Parathyroid adenoma (tissue), 2 donors: Measurements from ENCODE around the gene GALNT18.

Experiments
- H2AFZ ChIP-seq: fragments of 300-600 bp; sonication (generic); one replicate; pipeline ENCODE4 v1.7.0; 2017; ENCODE audit warnings: antibody characterized with exemption, mild to moderate bottlenecking
- H3K27ac ChIP-seq: fragments of 300-600 bp; sonication (generic); one replicate; pipeline ENCODE4 v1.7.0; 2017
- H3K27me3 ChIP-seq: fragments of 300-600 bp; sonication (generic); one replicate; pipeline ENCODE4 v1.7.0; 2017; ENCODE audit warnings: low read length; ENCODE audit not compliant: control insufficient read depth, insufficient read depth
- H3K36me3 ChIP-seq: fragments of 300-600 bp; sonication (generic); one replicate; pipeline ENCODE4 v1.7.0; 2017; ENCODE audit warnings: low read length; ENCODE audit not compliant: control insufficient read depth, insufficient read depth
- H3K4me1 ChIP-seq: fragments of 300-600 bp; sonication (generic); one replicate; pipeline ENCODE4 v1.7.0; 2017; ENCODE audit warnings: control low read depth
- H3K4me2 ChIP-seq: fragments of 300-600 bp; sonication (generic); one replicate; pipeline ENCODE4 v1.7.0; 2017; ENCODE audit warnings: low read length
- H3K4me3 ChIP-seq: fragments of 300-600 bp; sonication (generic); one replicate; pipeline ENCODE4 v1.7.0; 2017; ENCODE audit warnings: low read depth, low read length
- H3K79me2 ChIP-seq: fragments of 300-600 bp; sonication (generic); one replicate; pipeline ENCODE4 v1.7.0; 2017; ENCODE audit warnings: control low read depth
- H3K9ac ChIP-seq: fragments of 300-600 bp; sonication (generic); one replicate; pipeline ENCODE4 v1.7.0; 2017; ENCODE audit warnings: mild to moderate bottlenecking
- H3K9me3 ChIP-seq: fragments of 300-600 bp; sonication (generic); one replicate; pipeline ENCODE4 v1.7.0; 2017; ENCODE audit warnings: low read length; ENCODE audit not compliant: control insufficient read depth
- CTCF ChIP-seq: fragments of 300-600 bp; sonication (generic); IDR thresholded peaks from one replicate; pipeline ENCODE4 v1.7.0; 2017; ENCODE audit warnings: antibody characterized with exemption, mild to moderate bottlenecking
- donor health status: primary hyperparathyroidism.

Gene GALNT18

GRCh38 chr11:11382858-11383532, 238.8 kb downstream of the GALNT18 start:
- H2AFZ ChIP-seq: no peak overlapping the region
- H3K9me3 ChIP-seq: no peaks in the 10 kb centered on the region
- no peaks in the 10 kb centered on the region for H3K27me3 ChIP-seq
- H3K4me3 ChIP-seq: no peak overlapping the region
- H3K36me3 ChIP-seq: no peaks in the 10 kb centered on the region
- no peak overlapping the region for H3K4me2 ChIP-seq
- TF ChIP-seq CTCF: no peak
- no peaks in the 10 kb centered on the region for H3K79me2 ChIP-seq
- no peak overlapping the region for H3K9ac ChIP-seq
- H3K4me1 ChIP-seq: no peaks in the 10 kb centered on the region
- H3K27ac ChIP-seq: no peak overlapping the region

- TF ChIP-seq CTCF: no peak
- no peak overlapping the region for H3K4me2 ChIP-seq
- H3K9ac ChIP-seq: no peak overlapping the region
- no peaks in the 10 kb centered on the region for H3K36me3 ChIP-seq
- no peaks in the 10 kb centered on the region for H3K9me3 ChIP-seq
- no peak overlapping the region for H3K4me3 ChIP-seq
- H3K27me3 ChIP-seq: no peaks in the 10 kb centered on the region
- no peaks in the 10 kb centered on the region for H3K79me2 ChIP-seq
- no peak overlapping the region for H2AFZ ChIP-seq
- H3K4me1 ChIP-seq: no peaks in the 10 kb centered on the region
- H3K27ac ChIP-seq: no peak overlapping the region
Measured at GRCh38 chr11:11381471-11382105, 240.2 kb downstream of the GALNT18 start.

GRCh38 chr11:11380883-11381282, 240.9 kb downstream of the GALNT18 start:
- TF ChIP-seq CTCF: no peak
- Histone ChIP-seq H3K9ac (no peak overlapping the region), H3K36me3 (no peaks in the 10 kb centered on the region), H3K9me3 (no peaks in the 10 kb centered on the region), H3K27me3 (no peaks in the 10 kb centered on the region), H3K4me2 (no peak overlapping the region), H2AFZ (no peak overlapping the region), H3K27ac (no peak overlapping the region), H3K4me1 (no peaks in the 10 kb centered on the region), H3K79me2 (no peaks in the 10 kb centered on the region), H3K4me3 (no peak overlapping the region)

GRCh38 chr11:11380340-11380739, 241.5 kb downstream of the GALNT18 start:
- Histone ChIP-seq H3K36me3 (no peaks in the 10 kb centered on the region), H3K79me2 (no peaks in the 10 kb centered on the region), H3K27me3 (no peaks in the 10 kb centered on the region), H3K9ac (no peak overlapping the region), H2AFZ (no peak overlapping the region), H3K9me3 (no peaks in the 10 kb centered on the region), H3K4me1 (no peaks in the 10 kb centered on the region), H3K4me3 (no peak overlapping the region), H3K27ac (no peak overlapping the region), H3K4me2 (no peak overlapping the region)
- no peak for TF ChIP-seq CTCF

GRCh38 chr11:11379661-11380060, 242.1 kb downstream of the GALNT18 start:
- TF ChIP-seq CTCF: no peak
- H3K4me2 ChIP-seq: no peak overlapping the region
- H3K4me3 ChIP-seq: no peak overlapping the region
- H3K27ac ChIP-seq: no peak overlapping the region
- no peak overlapping the region for H3K9ac ChIP-seq
- no peaks in the 10 kb centered on the region for H3K36me3 ChIP-seq
- no peaks in the 10 kb centered on the region for H3K27me3 ChIP-seq
- no peaks in the 10 kb centered on the region for H3K79me2 ChIP-seq
- no peak overlapping the region for H2AFZ ChIP-seq
- H3K4me1 ChIP-seq: no peaks in the 10 kb centered on the region
- no peaks in the 10 kb centered on the region for H3K9me3 ChIP-seq
